ENCODE measurements around the gene SRSF4. TPM values are rescaled to one million over a fixed set of nuclear protein-coding genes. Genes with fewer than 3 reads are reported as not detected.

Gene SRSF4
- total and polyA plus RNA-seq, 9 of the 15 experiments (the other 6 are each of a cell fraction or from before 2014, with no cell fraction given) = 15.9 to 132 (median 82.0) TPM

- peaks cover 89% of the 10 kb centered on the region for H3K36me3 ChIP-seq (ENCODE audit: control insufficient read depth, insufficient read depth, low read length)
- in situ Hi-C loops (cut with MboI) (no loop called here), intact Hi-C loops (cut with micrococcal nuclease) (no loop called here)
- no peak overlapping the region for H3K9ac ChIP-seq (ENCODE audit: insufficient read depth in 1 of 2, low read depth in 2 of 2, low read length in 2 of 2)
- peaks cover 99% of the 10 kb centered on the region for H3K79me2 ChIP-seq (ENCODE audit: control insufficient read depth, insufficient read depth, low read length)
- BruUV-seq (replicated peaks) = no TSS peak
- peaks cover 3% of the 10 kb centered on the region in 2 experiments; a peak in 3 of 5 replicates for H3K4me1 ChIP-seq (replicated peaks in 1 of 2; ENCODE audit: control insufficient read depth in 2 of 2, insufficient read depth in 2 of 2, low read length in 2 of 2)
- H3K27me3 ChIP-seq (ENCODE audit: control insufficient read depth in 2 of 2, insufficient read depth in 2 of 2, low read length in 2 of 2) = no peaks in the 10 kb centered on the region
- POLR2A ChIA-PET = interaction anchor here (1.0 to 14.0 kb wide), 5 partner anchors 9 to 663 kb away, joined by 3 to 129 read pairs (median 38); partner anchors contain the start of gene SRSF4
- no peak for DNase-seq (ENCODE audit: extremely low read depth in 1 of 4, low spot score in 3 of 4)
- H3K4me3 ChIP-seq = no peak overlapping the region
- no peak overlapping the region for H2AFZ ChIP-seq (ENCODE audit: low read depth, low read length)
- no peak for ATAC-seq
- no peak overlapping the region for H3K27ac ChIP-seq (ENCODE audit: extremely low read depth, low read depth, low read length)
- H3K9me3 ChIP-seq (replicated peaks; ENCODE audit: control insufficient read depth, insufficient read depth, low read depth, low read length) = no peaks in the 10 kb centered on the region
- H3K9me1 ChIP-seq (ENCODE audit: control insufficient read depth, insufficient read depth, low read length) = no peaks in the 10 kb centered on the region
- CTCF ChIA-PET (ENCODE audit: low intra/inter-chr PET ratio) = no interaction called here
- no peak overlapping the region for H3K4me2 ChIP-seq (ENCODE audit: insufficient read depth, low read length)
- 0 out of 2 replicates have a peak, but pooled peaks have one; percentile 43 for TF ChIP-seq POLR2H (tag; IDR thresholded peaks at IDR 0.05; ENCODE audit: low read depth)
- no peak for TF ChIP-seq SP1 (CRISPR knock-in tag; IDR thresholded peaks at IDR 0.05)
- no peak for TF ChIP-seq U2AF2 (optimal IDR thresholded peaks at IDR 0.05; ENCODE audit: low read depth, low read length)
- no peak for TF ChIP-seq ZMIZ1 (IDR thresholded peaks at IDR 0.05; ENCODE audit: low read depth in 2 of 2, low read length in 2 of 2)
- TF ChIP-seq HDAC3 (IDR thresholded peaks at IDR 0.05; ENCODE audit: borderline replicate concordance, partially characterized antibody) = no peak
- TF ChIP-seq GATAD2A (IDR thresholded peaks at IDR 0.05) = no peak
- TF ChIP-seq ZNF253 (CRISPR knock-in tag; conservative IDR thresholded peaks at IDR 0.05) = 0 out of 2 replicates have a peak, but pooled peaks have one; percentile 28
- TF ChIP-seq CBFB (CRISPR knock-in tag; IDR thresholded peaks at IDR 0.05) = no peak
- TF ChIP-seq MEF2D (tag; conservative IDR thresholded peaks at IDR 0.05; ENCODE audit: low read depth) = no peak
- FAIRE-seq = no peak
- peaks cover 42% of the 10 kb centered on the region for H4K20me1 ChIP-seq (replicated peaks; ENCODE audit: control insufficient read depth, insufficient read depth, low read length)
- 67% methylated on average over 3 of the region's 3 CpGs for WGBS (ENCODE audit: insufficient coverage, low coverage, missing lambda C conversion rate)
Measured at GRCh38 chr1:29169976-29170375, 11.7 kb downstream of the SRSF4 start.

Measured in K562 (cell line).